WTC11 (cell line): ENCODE data around the gene CD209.

Experiments
- NFE2L1 ChIP-seq: sonication (generic); formaldehyde crosslinking; IDR thresholded peaks from 2 replicates; pipeline ENCODE4 v1.8.1; 2023; ENCODE audit warnings: missing genetic modification reagents
- TCF7 ChIP-seq: sonication (generic); formaldehyde crosslinking; IDR thresholded peaks from 2 replicates; pipeline ENCODE4 v1.8.0; 2022; ENCODE audit warnings: mild to moderate bottlenecking, low read depth, missing genetic modification reagents, moderate library complexity
- TEAD1 ChIP-seq: sonication (generic); formaldehyde crosslinking; IDR thresholded peaks from 2 replicates; pipeline ENCODE4 v1.8.0; 2022; ENCODE audit warnings: mild to moderate bottlenecking, missing genetic modification reagents
- TF ChIP-seq, protein P1 (sequence below): fragments of 200-600 bp; IDR thresholded peaks from 2 replicates; pipeline ENCODE4 v1.8.0; 2022; ENCODE audit warnings: antibody characterized with exemption
- TF ChIP-seq, protein P2 (sequence below): sonication (generic); formaldehyde crosslinking; IDR thresholded peaks from 2 replicates; pipeline ENCODE4 v1.8.1; 2022; ENCODE audit warnings: low read depth, mild to moderate bottlenecking, moderate library complexity, missing genetic modification reagents, borderline replicate concordance

DNA sequence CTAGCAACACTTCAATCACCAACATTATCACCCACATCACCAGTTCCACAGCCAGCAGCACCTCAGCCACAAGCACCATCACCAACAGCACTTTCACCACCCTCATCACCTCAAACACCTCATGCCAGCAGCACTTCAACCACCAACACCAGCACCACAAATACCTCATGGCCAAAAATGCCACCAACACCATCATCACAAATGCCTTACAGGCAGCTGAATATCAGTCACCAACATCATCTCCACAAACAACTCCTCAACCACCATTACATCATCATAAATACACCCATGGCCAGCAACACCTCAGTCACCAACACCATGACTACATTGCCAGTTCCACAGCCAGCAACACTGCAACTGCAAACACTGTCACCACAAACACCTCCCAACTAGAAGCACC is 55.8 kb downstream of the CD209 start:
- TF ChIP-seq TCF7 (CRISPR knock-in tag), result no peak
- TF ChIP-seq, protein P1, sequence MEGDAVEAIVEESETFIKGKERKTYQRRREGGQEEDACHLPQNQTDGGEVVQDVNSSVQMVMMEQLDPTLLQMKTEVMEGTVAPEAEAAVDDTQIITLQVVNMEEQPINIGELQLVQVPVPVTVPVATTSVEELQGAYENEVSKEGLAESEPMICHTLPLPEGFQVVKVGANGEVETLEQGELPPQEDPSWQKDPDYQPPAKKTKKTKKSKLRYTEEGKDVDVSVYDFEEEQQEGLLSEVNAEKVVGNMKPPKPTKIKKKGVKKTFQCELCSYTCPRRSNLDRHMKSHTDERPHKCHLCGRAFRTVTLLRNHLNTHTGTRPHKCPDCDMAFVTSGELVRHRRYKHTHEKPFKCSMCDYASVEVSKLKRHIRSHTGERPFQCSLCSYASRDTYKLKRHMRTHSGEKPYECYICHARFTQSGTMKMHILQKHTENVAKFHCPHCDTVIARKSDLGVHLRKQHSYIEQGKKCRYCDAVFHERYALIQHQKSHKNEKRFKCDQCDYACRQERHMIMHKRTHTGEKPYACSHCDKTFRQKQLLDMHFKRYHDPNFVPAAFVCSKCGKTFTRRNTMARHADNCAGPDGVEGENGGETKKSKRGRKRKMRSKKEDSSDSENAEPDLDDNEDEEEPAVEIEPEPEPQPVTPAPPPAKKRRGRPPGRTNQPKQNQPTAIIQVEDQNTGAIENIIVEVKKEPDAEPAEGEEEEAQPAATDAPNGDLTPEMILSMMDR, result no peak
- no peak for TF ChIP-seq NFE2L1 (CRISPR knock-in tag)
- TF ChIP-seq, protein P2, sequence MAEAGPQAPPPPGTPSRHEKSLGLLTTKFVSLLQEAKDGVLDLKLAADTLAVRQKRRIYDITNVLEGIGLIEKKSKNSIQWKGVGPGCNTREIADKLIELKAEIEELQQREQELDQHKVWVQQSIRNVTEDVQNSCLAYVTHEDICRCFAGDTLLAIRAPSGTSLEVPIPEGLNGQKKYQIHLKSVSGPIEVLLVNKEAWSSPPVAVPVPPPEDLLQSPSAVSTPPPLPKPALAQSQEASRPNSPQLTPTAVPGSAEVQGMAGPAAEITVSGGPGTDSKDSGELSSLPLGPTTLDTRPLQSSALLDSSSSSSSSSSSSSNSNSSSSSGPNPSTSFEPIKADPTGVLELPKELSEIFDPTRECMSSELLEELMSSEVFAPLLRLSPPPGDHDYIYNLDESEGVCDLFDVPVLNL, result no peak
- TF ChIP-seq TEAD1 (CRISPR knock-in tag), result no peak
